CD4-positive, alpha-beta T cell treated with Interleukin-17A for 1 hour (primary cell): Measurements from ENCODE around the gene CLCN7.
"Not testable (repeated sequence)": the region's sequence is repeated elsewhere in the genome, so short reads cannot be mapped to it uniquely, and the experiment has no call there.

Experiments used
- DNase-seq: peaks from one replicate; pipeline ENCODE4 v3.0.0-alpha.2; 2020

CLCN7 gene

DNA sequence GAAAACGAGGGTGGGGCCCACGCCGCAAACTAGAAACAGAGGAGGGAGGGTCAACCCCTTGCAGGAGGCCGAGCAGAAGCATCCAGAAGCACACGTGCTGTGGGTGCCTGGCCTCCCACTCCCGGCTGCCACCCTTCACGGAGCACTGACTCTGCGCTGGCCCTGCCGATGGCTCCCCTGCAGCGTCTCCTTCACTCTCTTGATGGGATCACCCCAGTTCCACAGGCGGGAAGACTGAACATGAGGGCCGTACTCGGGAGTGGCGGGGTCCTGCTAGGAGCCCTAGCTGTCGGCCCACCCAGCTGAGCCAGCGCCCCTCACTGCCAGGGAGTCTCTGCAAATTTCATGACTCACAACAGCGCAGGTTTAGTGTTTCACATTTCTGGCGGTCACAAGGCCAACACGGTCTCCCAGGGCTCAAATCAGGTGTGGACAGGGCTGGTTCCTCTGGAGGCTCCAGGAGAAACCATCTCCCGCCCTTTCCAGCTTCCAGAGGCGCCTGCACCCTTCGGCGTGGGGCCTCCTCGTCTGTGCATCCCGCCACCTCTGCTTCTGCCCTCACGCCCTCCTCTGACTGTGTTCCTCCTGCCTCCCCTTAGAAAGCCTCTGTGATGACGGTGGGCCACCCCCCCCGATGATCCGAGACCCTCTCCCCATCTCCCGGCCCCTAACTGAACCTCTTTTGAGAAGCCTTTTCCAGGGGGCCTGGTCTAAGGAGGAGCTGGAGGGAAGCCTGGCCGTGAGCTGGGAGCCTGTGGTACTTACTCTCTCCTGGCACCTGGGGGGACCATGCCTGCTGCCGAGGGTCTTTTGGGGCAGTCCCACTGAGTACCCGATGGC, 11.9 kb upstream of the CLCN7 start:
- DNase-seq, result no peak

DNA sequence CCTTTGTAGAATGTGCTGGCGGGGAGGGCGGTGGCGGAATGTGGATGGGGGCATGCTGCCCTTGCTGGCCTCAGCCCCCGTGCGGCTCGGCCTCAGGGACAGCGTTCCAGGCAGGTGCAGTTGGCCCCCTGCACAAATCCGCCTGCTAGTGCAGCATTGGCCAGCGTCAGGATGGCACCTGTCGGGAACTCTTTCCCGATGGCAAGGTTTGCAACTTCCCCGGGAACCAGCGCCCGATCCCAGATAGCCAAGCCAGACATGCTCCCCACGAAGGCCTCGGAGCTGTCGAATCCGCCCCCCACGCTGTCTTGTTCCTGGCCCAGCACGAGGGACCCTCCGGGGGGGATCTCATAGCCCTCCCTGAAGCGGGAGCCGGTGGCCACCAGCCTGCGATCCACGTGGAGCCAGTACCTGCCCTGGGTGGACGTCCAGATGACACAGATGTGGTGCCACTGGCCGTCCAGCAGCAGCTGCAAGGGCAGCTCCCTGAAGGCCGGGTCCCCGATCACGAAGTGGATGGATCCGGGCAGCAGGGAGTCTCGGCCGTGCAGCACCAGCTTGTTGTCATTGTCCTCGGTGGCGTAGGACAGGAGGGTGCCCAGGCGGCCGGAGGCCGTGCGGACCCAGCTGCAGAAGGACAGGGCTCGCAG, 11.1 kb upstream of the CLCN7 start:
- DNase-seq, result no peak

DNA sequence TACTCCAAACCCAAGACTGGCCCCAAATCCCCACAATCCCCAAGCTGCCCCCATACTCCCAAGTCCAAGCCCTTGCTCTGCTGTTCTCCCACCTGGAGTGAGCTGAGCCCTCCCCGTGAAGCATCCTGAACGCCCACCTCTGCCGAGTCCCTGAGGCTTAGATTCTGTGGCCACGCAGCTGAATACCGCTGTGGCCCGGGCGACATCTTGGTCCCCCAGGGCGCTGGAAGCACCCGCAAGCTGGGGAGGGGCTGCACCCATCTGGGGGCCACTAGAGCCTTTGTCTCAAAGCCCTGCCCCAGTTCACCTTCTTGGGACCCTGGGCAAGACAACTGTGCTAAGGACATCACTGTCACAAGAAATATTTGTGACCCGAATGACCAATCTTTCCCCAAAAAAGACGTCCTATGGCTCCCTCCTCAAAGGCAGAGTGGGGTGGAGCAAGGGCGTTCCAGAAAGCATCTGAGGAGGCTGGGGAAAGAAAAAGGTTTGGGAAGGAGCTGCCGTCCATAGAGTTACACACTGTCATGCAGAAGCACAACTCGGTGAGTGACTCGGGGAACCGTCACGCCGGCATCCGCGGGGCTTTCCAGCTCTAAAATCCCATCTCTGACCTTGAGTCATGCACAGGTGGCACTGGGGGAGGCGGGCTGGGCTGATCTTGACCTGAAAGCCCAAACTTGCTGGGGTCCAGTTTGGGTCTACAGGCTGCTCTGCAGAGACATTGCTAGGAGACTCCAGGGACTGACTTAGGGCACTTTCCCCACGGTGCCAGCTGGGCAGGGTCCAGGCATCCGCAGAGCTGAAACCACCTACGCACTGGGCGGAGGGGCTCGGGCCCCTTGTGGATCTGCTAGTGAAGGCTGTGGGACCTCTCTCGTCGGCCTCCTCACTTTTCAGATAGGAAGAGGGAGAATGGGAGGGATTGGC, 7.3 kb upstream of the CLCN7 start:
- DNase-seq, result no peak

DNA sequence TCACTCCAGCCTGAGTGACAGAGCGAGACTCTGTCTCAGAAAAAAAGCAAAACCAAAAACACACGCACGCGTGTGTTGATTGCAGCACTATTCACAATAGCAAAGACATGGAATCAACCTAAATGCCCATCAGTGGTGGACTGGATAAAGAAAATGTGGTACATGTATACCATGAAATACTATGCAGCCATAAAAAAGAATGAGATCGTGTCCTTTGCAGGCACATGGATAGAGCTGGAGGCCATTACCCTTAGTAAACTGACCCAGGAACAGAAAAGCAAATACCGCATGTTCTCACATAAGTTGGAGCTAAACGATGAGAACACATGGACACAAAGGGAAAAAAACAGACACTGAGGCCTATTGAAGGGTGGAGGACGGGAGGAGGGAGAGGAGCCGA, 4.1 kb upstream of the CLCN7 start:
- DNase-seq, result not testable (repeated sequence)

DNA sequence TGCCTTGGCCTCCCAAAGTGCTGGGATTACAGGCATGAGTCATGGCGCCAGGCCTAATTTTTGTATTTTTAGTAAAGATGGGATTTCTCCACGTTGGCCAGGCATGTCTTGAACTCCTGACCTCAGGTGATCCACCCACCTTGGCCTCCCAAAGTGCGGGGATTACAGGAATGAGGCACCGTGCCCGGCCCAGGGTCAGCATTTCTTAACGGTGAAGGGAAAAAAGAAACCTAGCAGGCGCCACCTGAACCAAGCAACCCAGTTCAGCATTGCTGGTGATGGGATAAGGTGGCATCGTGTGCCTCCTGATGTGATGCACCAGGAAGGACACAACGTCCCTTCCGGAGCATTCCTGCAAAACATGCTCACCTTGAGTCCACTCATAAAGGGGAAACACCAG, 2.2 kb upstream of the CLCN7 start:
- no peak for DNase-seq

DNA sequence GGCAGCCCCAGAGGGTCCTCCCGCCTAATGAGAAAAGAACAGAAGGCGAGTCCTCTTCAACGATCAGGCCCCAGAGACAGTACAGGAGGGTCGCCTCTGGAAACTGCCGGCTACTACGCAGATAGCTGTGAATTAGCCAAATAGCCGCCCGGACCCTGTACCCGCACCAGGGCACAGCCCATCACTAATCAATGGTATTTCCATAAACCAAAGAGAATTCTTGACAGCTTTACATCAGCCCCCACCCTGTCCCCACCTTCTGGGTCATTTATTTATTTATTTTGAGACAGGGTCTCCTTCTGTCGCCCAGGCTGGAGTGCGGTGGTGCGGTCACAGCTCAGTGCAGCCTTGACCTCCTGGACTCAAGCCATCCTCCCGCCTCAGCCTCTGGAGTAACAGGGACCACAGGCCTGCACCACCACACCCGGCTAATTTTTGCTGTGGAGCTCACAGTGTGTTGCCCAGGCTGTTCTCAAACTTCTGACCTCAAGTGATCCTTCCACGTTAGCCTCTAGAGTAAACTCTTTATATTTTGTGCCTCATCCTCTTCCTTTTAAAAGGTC, 805 bp upstream of the CLCN7 start:
- DNase-seq, result no peak

DNA sequence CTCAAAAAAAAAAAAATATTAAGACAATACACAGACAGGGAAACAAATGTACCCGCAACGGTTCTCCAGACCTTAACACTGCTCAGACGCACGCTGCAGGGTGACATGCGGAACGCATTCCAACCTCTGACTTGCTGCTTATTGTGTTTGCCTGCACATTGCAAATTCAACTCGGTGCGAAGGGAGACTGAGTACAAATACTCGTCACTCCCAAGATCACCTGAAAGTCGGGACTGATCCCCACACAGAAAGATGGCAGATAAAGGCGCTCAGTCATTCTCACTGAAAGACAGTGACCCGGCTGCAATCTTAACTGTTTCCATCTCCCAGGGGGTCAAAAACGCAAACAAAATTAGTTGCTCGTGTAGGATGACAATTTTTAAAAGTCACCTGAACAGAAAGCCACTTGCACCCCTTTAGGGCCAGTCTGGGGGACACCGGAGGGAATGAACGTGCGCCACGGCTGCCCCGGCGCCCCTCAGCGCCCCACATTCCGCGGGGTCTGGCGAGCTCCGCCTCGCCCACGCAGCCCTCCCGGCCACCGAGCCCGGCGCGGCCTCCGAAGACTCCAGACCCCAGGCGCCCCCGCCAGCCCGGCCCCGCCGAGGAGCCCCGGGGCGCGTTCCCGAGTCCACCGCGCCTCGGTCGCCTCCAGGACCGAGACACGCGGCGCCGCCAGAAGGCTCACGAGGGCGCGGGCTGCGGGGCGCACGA, 589 bp downstream of the CLCN7 start:
- no peak for DNase-seq

DNA sequence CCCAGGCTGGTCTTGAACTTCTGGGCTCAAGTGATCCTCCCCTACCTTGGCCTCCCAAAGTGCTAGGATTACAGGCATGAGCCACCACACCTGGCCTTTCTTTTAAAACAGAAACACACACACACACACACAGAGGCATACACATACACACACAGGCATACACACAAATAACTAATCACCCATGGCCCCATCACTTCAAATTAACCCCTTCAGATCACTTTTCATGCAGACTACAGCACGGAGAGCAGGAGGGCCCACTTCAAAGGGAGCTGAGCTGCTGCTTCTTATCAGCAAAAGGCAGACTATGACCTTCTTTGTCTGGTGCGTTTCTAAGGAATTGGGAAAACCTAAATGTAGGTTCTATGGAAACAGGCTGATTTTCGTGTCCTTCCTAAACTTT, 1.9 kb downstream of the CLCN7 start:
- no peak for DNase-seq

DNA sequence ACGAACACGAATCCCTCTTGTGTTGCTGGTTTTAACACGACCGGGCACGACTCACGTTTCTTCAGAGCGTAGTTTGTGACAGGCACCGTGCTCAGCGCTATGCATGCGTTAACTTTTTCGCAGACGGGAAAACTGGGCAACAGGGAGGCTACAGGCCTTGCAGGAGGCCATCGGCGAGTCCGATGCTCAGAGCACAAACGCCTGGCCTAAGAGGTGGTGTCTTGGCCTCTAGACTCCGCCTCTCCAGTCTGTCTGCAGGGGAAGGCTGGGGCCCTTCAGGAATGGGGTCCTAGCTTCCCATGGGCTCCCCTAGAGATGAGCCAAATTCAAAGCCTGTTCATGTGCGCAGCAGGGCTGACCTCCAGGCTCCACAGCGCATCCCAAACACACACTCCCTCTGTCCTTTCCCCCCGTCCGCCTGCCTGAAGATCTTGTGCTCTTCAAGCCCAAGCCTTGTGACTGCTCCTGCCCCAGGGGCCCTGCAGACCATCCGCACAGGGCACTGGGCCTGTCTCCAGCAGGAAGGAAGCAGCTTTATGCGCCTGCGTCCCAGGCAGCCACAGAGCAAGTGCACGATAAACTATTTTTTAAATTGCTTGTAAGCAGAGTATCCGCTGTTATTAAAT, 3.1 kb downstream of the CLCN7 start:
- no peak for DNase-seq

DNA sequence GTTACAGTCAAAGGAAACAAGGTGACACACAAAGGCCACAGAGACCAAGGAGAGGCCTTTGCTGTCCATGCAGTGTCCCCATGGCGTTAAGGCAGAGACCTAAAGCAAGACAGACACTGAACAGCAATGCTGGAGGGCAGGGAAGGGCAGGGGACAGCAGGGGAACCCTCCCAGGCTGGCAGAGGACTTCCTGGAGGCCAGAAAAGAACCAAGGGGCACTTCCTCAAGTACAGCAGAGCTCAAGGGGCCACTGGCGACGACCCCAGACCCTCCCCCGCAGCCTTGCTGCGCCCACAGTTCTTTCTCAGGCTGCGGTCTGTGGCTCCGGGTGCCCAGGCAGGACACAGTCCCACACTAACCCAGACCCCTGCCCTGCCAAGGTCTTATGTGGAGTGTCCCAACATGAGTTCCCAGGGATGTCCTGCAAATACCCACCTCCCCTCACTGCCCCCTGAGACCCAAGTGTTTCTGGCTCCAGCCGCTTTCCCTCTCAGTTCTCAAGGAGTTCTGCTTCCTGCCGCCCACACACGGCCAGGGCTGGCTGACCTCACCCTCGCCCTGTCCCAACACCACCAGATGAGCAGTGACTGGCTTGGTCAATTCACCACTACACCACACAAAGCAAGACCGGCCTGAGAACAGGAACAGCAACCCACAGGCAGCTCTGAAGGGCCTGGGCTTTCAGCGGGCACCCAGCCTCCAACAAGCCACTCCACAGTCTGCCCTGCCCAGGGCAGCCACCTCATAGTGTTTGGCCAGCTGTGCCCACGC, 4.2 kb downstream of the CLCN7 start:
- no peak for DNase-seq

DNA sequence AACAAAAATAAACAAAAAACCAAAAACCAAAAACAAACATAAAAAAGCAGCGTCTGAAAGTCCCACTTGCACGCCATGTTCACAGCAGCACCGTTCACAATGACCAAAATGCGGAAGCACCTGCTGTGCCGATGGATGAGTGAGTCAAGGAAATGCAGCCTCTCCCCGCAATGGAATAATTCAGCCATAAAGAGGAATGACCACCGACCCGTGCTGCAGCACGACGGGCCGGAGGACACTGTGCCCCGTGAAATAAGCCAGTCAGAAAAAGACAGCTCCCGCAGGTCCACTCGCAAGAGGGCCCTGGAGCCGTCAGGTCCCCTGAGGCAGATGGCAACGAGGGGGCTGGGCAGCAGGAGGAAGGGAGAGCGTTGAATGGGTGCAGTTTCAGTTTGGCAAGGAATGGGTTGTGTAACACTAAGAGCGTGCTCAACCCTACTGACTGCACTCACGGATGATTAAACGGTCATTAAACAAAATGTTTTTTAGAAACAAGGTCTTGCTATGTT, 5.1 kb downstream of the CLCN7 start:
- no peak for DNase-seq

DNA sequence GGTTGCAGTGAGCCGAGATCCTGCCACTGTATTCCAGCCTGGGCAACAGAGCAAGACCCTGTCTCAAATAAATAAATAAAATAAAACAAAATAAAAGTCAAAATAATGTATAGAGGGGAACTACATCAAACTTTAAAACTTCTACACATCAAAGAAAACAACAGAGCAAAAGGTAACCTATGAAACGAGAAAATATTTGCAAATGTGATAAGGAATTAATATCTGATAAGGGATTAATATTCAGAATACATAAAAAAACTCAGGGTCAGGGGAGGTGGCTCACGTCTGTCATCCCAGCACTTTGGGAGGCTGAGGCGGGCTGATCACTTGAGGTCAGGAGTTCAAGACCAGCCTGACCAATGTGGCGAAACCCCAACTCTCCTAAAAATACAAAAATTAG, 5.7 kb downstream of the CLCN7 start:
- not testable (repeated sequence) for DNase-seq

DNA sequence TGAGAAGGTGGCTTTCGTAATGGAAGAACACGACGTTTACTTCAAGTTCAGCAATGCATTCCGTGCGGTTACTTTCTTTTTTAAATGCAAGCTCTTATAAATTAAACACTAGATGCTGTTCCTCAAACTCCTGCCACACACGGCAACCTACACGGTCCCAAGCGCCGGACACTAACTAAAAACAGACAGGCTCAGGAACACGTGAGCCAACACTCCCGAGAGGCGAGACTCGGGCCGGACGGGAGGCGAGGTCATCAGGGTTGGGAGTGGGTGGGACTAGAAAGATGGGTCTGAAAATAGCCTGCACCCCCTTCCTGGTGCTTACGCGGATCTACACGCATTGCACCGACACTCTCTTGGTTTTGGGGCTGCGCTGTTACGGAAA, 6.4 kb downstream of the CLCN7 start:
- DNase-seq, result no peak

DNA sequence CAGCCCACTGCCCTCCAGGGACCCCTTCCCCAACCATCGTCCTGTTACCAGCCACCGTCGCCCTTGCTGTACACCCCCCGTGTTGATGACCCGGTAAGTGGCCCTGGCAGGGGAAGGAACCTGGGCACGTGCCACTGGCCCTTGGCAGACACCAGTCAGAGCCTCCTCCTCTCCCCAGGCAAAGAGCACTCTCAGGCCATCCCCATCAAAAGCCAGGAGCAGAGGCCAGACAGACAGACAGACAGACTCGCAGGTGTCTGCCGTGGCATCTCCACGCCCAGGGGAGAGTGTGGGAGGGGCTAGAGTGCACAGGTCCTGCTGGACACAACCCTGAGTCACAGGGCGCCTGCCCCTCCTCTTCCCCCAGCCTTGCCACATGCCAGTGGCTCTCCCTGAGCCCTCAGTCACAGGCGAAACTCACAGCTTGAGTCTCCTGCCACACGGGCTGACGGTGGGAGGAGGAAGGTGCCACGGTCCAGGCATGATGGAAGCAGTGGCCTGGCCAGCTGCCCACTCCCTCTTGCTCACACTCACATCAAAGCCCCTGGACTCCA, 7.8 kb downstream of the CLCN7 start:
- no peak for DNase-seq

DNA sequence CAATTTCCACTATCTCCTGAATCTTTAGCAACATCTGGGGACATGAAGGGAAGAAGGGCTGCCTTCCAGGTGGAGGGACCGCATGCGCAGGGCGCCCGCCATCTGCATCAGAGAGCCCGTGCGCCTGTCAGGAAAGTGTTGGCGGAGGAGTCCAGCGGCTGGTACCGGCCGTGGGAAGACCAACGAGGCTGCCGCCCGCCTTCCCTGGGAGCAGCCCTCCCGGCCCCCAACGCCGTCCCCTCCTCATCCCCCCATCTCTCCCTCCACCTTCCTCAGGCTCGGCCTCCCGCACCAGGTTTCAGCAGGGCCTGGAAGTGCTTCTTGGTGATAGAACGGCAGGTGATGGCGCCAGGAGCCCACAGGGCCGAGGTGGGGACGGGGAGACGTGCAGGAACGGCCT, 8.8 kb downstream of the CLCN7 start:
- DNase-seq, result no peak

DNA sequence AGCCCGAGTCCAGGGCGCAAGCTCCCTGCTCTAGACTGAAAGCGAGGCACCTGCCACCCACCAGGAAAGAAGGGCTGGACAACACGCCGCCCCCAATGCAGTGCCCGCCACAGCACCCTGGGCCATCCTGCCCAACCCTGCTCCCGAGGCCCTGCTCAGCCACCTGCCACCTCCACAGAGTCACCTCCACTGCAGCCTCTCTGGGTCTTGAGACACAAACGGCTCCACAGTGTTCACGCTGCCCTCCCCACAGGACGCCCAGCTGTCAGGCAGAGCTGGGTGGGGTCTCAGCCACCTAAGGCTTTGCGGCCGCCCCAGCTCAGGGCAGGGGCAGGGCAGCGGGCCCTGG, 9.3 kb downstream of the CLCN7 start:
- DNase-seq, result no peak

DNA sequence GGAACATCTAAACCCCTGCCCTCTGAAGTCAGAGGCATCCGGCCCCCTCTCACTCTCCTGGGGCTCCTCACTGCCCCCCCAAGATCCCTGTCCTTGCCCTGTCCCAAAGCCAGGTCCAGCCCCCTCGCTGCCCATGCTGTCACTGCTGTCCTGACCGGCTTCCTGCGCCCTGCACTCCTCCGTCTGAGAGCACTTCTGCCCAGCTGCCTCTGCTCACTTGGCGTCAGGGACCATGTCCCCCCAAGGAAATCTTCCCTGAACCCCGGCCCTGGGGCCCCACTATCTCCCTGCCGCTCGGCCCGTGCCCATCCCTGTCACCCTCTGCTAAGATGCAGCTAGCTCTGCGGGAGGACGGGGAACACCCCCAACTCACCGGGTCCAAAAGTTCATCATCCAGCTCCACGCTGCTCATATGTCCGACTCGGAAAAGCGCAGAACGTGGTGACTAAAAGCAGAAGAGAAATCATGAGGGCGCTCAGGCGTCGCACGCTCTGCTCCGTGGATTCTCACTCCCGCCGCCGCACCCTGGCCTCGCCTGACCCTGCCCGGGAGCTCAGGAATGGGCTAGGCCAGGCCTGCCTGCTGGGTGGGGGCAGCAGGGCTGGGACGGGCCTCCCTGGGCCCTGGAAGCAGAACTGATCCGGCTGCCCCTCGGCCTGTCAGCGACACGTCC, 9.8 kb downstream of the CLCN7 start:
- no peak for DNase-seq

DNA sequence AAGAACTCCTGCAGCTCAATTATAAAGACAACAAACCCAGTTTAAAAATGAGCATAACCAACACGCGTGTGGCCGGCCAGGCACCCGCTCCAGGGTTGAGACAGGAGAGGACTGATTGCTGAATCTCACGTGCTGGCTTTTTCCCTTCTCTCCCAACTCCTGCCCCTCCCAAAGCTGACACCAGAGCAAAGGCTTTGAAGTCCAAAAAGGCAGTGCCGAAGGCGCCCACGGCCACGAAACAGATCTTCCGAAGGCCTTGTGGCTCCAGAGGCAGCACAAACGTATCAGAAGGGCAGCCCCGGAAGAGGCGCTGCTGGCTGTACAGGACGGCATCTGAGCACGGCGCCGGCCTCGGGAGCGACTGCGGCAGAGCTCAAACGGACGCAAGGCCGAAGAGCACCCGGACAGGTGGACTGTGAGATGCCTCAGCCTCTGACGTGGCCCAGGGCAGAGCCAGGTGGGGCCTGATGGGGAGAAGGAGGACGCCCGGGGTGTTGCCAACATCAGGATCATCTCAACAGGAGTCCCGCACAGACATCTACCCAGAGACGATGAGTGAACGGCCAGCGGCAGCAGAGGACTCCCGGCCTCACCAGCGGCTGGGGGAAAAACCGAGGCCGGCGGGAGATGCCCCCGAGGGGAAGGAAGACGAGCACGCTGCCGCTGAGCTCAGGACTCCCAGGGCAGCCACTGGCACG, 10.5 kb downstream of the CLCN7 start:
- DNase-seq, result no peak

DNA sequence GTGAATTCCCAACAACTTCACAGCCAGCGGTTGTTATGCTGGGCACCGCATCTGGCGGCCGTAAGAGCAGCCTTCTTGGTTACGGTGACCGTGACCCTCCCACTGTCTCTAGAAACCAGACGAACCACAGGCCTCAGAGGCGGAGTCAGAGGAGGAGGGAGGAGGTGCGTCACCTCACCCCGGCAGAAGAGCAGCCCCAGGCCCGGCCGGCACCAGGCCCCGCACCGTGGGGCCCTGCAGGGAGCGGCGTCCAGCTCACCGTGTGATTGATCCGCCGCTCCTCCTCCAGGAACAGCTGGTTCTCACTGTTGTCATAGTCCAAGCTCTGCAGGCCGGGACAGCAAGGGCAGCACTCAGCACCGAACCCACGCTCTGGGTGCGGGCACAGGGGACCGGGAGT, 13.7 kb downstream of the CLCN7 start:
- no peak for DNase-seq
